Activated naive CD8-positive, alpha-beta T cell treated with anti-CD3 and anti-CD28 coated beads, Interleukin-2, amount 50 U/mL, for 24 hours (primary cell): ENCODE results near the gene ARSG.
"Not testable (repeated sequence)": the region's sequence is repeated elsewhere in the genome, so short reads cannot be mapped to it uniquely, and the experiment has no call there.

Source experiments
- ATAC-seq: fragments of 150-1000 bp; cut with Tn5 transposase; one replicate; pipeline ENCODE4 v1.10.0; 2021
- DNase-seq: peaks from one replicate; pipeline ENCODE4 v3.0.0; 2021
- H3K27ac Mint-ChIP-seq: one replicate; pipeline ENCODE4 v1.8.0; 2021; ENCODE audit warnings: mild to moderate bottlenecking, mixed read lengths
- H3K27me3 Mint-ChIP-seq: one replicate; pipeline ENCODE4 v1.8.0; 2021; ENCODE audit warnings: mixed read lengths
- H3K36me3 Mint-ChIP-seq: one replicate; pipeline ENCODE4 v1.8.0; 2021; ENCODE audit warnings: low read depth, mixed read lengths
- H3K4me1 Mint-ChIP-seq: one replicate; pipeline ENCODE4 v1.8.0; 2021; ENCODE audit warnings: mixed read lengths
- H3K4me3 Mint-ChIP-seq: one replicate; pipeline ENCODE4 v1.8.0; 2021; ENCODE audit warnings: mild to moderate bottlenecking, moderate library complexity, mixed read lengths
- H3K9me3 Mint-ChIP-seq: one replicate; pipeline ENCODE4 v1.8.0; 2021; ENCODE audit warnings: mixed read lengths

The ARSG gene

GRCh38 chr17:68413597-68414560 is 122.6 kb downstream of the ARSG start:
- ATAC-seq (peak; percentile 61), DNase-seq (peak; percentile 62)
- not testable (repeated sequence) for H3K36me3 Mint-ChIP-seq, H3K27me3 Mint-ChIP-seq
- peaks cover 13% of the 10 kb centered on the region for H3K9me3 Mint-ChIP-seq
- peaks cover 21% of the 10 kb centered on the region for H3K4me1 Mint-ChIP-seq
- H3K4me3 Mint-ChIP-seq: peak overlapping the region; percentile 90
- H3K27ac Mint-ChIP-seq: peak overlapping the region; percentile 61

- ATAC-seq, H3K36me3 Mint-ChIP-seq, H3K27me3 Mint-ChIP-seq, DNase-seq: not testable (repeated sequence)
- peaks cover 21% of the 10 kb centered on the region for H3K4me1 Mint-ChIP-seq
- peak overlapping the region; percentile 90 for H3K4me3 Mint-ChIP-seq
- peaks cover 13% of the 10 kb centered on the region for H3K9me3 Mint-ChIP-seq
- H3K27ac Mint-ChIP-seq: peak overlapping the region; percentile 61
These were observed 123.6 kb downstream of the ARSG start for GRCh38 chr17:68414901-68415300.

GRCh38 chr17:68417317-68417716 is 126.0 kb downstream of the ARSG start:
- no peak overlapping the region for H3K4me3 Mint-ChIP-seq
- H3K9me3 Mint-ChIP-seq: peaks cover 6% of the 10 kb centered on the region
- ATAC-seq (no peak), DNase-seq (no peak)
- H3K4me1 Mint-ChIP-seq: peaks cover 21% of the 10 kb centered on the region
- no peaks in the 10 kb centered on the region for H3K27me3 Mint-ChIP-seq
- no peak overlapping the region for H3K27ac Mint-ChIP-seq
- H3K36me3 Mint-ChIP-seq: peaks cover 6% of the 10 kb centered on the region

GRCh38 chr17:68418876-68419275 is 127.6 kb downstream of the ARSG start:
- Mint-ChIP-seq H3K4me3 (no peak overlapping the region), H3K9me3 (peaks cover 6% of the 10 kb centered on the region), H3K4me1 (peaks cover 19% of the 10 kb centered on the region), H3K36me3 (peaks cover 6% of the 10 kb centered on the region), H3K27me3 (no peaks in the 10 kb centered on the region), H3K27ac (no peak overlapping the region)
- no peak for ATAC-seq
- DNase-seq: no peak

- H3K36me3 Mint-ChIP-seq: peaks cover 6% of the 10 kb centered on the region
- no peak for DNase-seq
- ATAC-seq: no peak
- H3K9me3 Mint-ChIP-seq: peaks cover 6% of the 10 kb centered on the region
- H3K4me3 Mint-ChIP-seq: no peak overlapping the region
- H3K27ac Mint-ChIP-seq: no peak overlapping the region
- H3K27me3 Mint-ChIP-seq: no peaks in the 10 kb centered on the region
- H3K4me1 Mint-ChIP-seq: peaks cover 7% of the 10 kb centered on the region
These were observed 128.8 kb downstream of the ARSG start for GRCh38 chr17:68420065-68420464.

- H3K9me3 Mint-ChIP-seq: no peaks in the 10 kb centered on the region
- no peak for ATAC-seq
- H3K27me3 Mint-ChIP-seq: no peaks in the 10 kb centered on the region
- H3K36me3 Mint-ChIP-seq: peaks cover 6% of the 10 kb centered on the region
- H3K27ac Mint-ChIP-seq: no peak overlapping the region
- no peaks in the 10 kb centered on the region for H3K4me1 Mint-ChIP-seq
- no peak for DNase-seq
- no peak overlapping the region for H3K4me3 Mint-ChIP-seq
These were observed 130.2 kb downstream of the ARSG start for GRCh38 chr17:68421486-68421885.

- ATAC-seq: no peak
- no peak overlapping the region for H3K27ac Mint-ChIP-seq
- no peaks in the 10 kb centered on the region for H3K4me1 Mint-ChIP-seq
- no peaks in the 10 kb centered on the region for H3K9me3 Mint-ChIP-seq
- no peaks in the 10 kb centered on the region for H3K27me3 Mint-ChIP-seq
- no peak overlapping the region for H3K4me3 Mint-ChIP-seq
- DNase-seq: no peak
- peaks cover 6% of the 10 kb centered on the region for H3K36me3 Mint-ChIP-seq
These were observed 131.5 kb downstream of the ARSG start for GRCh38 chr17:68422821-68423220.

- no peak overlapping the region for H3K4me3 Mint-ChIP-seq
- no peaks in the 10 kb centered on the region for H3K27me3 Mint-ChIP-seq
- DNase-seq (no peak), ATAC-seq (no peak)
- no peaks in the 10 kb centered on the region for H3K9me3 Mint-ChIP-seq
- no peak overlapping the region for H3K27ac Mint-ChIP-seq
- no peaks in the 10 kb centered on the region for H3K4me1 Mint-ChIP-seq
- H3K36me3 Mint-ChIP-seq: peaks cover 6% of the 10 kb centered on the region
These were observed 132.0 kb downstream of the ARSG start for GRCh38 chr17:68423251-68423650.

- ATAC-seq (no peak), DNase-seq (no peak)
- Mint-ChIP-seq H3K36me3 (peaks cover 6% of the 10 kb centered on the region), H3K9me3 (no peaks in the 10 kb centered on the region), H3K27ac (no peak overlapping the region), H3K27me3 (no peaks in the 10 kb centered on the region), H3K4me3 (no peak overlapping the region), H3K4me1 (no peaks in the 10 kb centered on the region)
These were observed 132.9 kb downstream of the ARSG start for GRCh38 chr17:68424203-68424602.

- Mint-ChIP-seq H3K27me3 (no peaks in the 10 kb centered on the region), H3K36me3 (peaks cover 7% of the 10 kb centered on the region), H3K27ac (no peak overlapping the region), H3K4me3 (no peak overlapping the region), H3K4me1 (no peaks in the 10 kb centered on the region), H3K9me3 (no peaks in the 10 kb centered on the region)
- DNase-seq (no peak), ATAC-seq (no peak)
These were observed 133.6 kb downstream of the ARSG start for GRCh38 chr17:68424861-68425260.

GRCh38 chr17:68425979-68426378 is 134.7 kb downstream of the ARSG start:
- H3K9me3 Mint-ChIP-seq: no peaks in the 10 kb centered on the region
- no peaks in the 10 kb centered on the region for H3K4me1 Mint-ChIP-seq
- no peak for DNase-seq
- no peaks in the 10 kb centered on the region for H3K27me3 Mint-ChIP-seq
- peaks cover 3% of the 10 kb centered on the region for H3K36me3 Mint-ChIP-seq
- no peak overlapping the region for H3K27ac Mint-ChIP-seq
- H3K4me3 Mint-ChIP-seq: no peak overlapping the region
- ATAC-seq: no peak

GRCh38 chr17:68427575-68427974 is 136.3 kb downstream of the ARSG start:
- ATAC-seq: no peak
- H3K4me1 Mint-ChIP-seq: peaks cover 4% of the 10 kb centered on the region
- peaks cover 3% of the 10 kb centered on the region for H3K36me3 Mint-ChIP-seq
- H3K9me3 Mint-ChIP-seq: no peaks in the 10 kb centered on the region
- no peak for DNase-seq
- no peak overlapping the region for H3K27ac Mint-ChIP-seq
- H3K4me3 Mint-ChIP-seq: no peak overlapping the region
- H3K27me3 Mint-ChIP-seq: no peaks in the 10 kb centered on the region

- Mint-ChIP-seq H3K36me3 (peaks cover 3% of the 10 kb centered on the region), H3K27me3 (no peaks in the 10 kb centered on the region), H3K4me1 (peaks cover 4% of the 10 kb centered on the region), H3K27ac (no peak overlapping the region), H3K9me3 (no peaks in the 10 kb centered on the region), H3K4me3 (no peak overlapping the region)
- ATAC-seq: no peak
- DNase-seq: no peak
These were observed 137.3 kb downstream of the ARSG start for GRCh38 chr17:68428498-68429172.

- no peaks in the 10 kb centered on the region for H3K9me3 Mint-ChIP-seq
- no peaks in the 10 kb centered on the region for H3K27me3 Mint-ChIP-seq
- DNase-seq: no peak
- H3K27ac Mint-ChIP-seq: no peak overlapping the region
- ATAC-seq: no peak
- H3K4me3 Mint-ChIP-seq: no peak overlapping the region
- H3K4me1 Mint-ChIP-seq: peaks cover 4% of the 10 kb centered on the region
- peaks cover 3% of the 10 kb centered on the region for H3K36me3 Mint-ChIP-seq
These were observed 138.6 kb downstream of the ARSG start for GRCh38 chr17:68429881-68430280.

- Mint-ChIP-seq H3K4me1 (peaks cover 9% of the 10 kb centered on the region), H3K27me3 (no peaks in the 10 kb centered on the region), H3K9me3 (no peaks in the 10 kb centered on the region), H3K36me3 (peaks cover 5% of the 10 kb centered on the region), H3K4me3 (no peak overlapping the region), H3K27ac (no peak overlapping the region)
- DNase-seq (no peak), ATAC-seq (no peak)
These were observed 139.8 kb downstream of the ARSG start for GRCh38 chr17:68431045-68431608.
